ENCODE results near the gene RALGPS2. TPM values are rescaled to one million over a fixed set of nuclear protein-coding genes. Genes with fewer than 3 reads are reported as not detected.

The RALGPS2 gene
- total and polyA plus RNA-seq, 9 of the 15 experiments (the other 6 are each of a cell fraction or from before 2014, with no cell fraction given) = 0.28 to 6.5 (median 2.6) TPM

DNA sequence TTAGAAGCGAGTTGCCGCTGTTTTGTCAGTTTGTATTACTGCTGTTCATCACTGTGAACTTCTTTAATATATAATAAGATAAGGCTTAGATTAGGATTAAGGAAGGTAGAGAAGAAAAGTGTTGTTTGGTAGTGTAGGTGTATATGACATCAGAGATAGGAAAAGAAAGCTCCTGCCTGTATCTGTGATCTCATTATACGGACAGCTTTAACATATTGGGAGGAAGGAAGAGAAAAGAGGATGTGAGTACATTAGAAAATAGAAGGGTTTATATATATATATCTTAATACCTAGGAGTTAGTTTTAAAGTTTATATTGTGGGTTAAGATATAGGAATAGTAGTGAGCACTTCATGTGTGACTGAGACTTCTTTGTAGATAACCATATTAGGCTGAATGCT lies 71.0 kb downstream of the RALGPS2 start:
- intact Hi-C loops (cut with micrococcal nuclease) (no loop called here), in situ Hi-C loops (cut with MboI) (loop anchor here (10.0 kb wide), 1 partner anchor 589 kb away; no protein-coding TSS in a partner anchor)
- DNase-seq (ENCODE audit: extremely low read depth in 1 of 4, low spot score in 3 of 4) (no peak), ATAC-seq (no peak), FAIRE-seq (no peak)
- H3K9me3 ChIP-seq (replicated peaks; ENCODE audit: control insufficient read depth, insufficient read depth, low read depth, low read length) = no peaks in the 10 kb centered on the region
- BruUV-seq (replicated peaks) = no TSS peak
- H3K9ac ChIP-seq (ENCODE audit: insufficient read depth in 1 of 2, low read depth in 2 of 2, low read length in 2 of 2) = no peak overlapping the region
- H3K36me3 ChIP-seq (ENCODE audit: control insufficient read depth, insufficient read depth, low read length) = no peaks in the 10 kb centered on the region
- no peaks in the 10 kb centered on the region for H3K4me1 ChIP-seq (replicated peaks in 1 of 2; ENCODE audit: control insufficient read depth in 2 of 2, insufficient read depth in 2 of 2, low read length in 2 of 2)
- no peaks in the 10 kb centered on the region for H3K79me2 ChIP-seq (ENCODE audit: control insufficient read depth, insufficient read depth, low read length)
- H4K20me1 ChIP-seq (replicated peaks; ENCODE audit: control insufficient read depth, insufficient read depth, low read length) = no peaks in the 10 kb centered on the region
- POLR2A ChIA-PET = no interaction called here
- H2AFZ ChIP-seq (ENCODE audit: low read depth, low read length) = no peak overlapping the region
- no peaks in the 10 kb centered on the region for H3K9me1 ChIP-seq (ENCODE audit: control insufficient read depth, insufficient read depth, low read length)
- no peak overlapping the region for H3K4me3 ChIP-seq
- CTCF ChIA-PET (ENCODE audit: low intra/inter-chr PET ratio) = no interaction called here
- no peak overlapping the region for H3K4me2 ChIP-seq (ENCODE audit: insufficient read depth, low read length)
- H3K27ac ChIP-seq (ENCODE audit: extremely low read depth, low read depth, low read length) = no peak overlapping the region
- H3K27me3 ChIP-seq (ENCODE audit: control insufficient read depth in 2 of 2, insufficient read depth in 2 of 2, low read length in 2 of 2) = no peaks in the 10 kb centered on the region
- WGBS (ENCODE audit: insufficient coverage, low coverage, missing lambda C conversion rate) = 10% methylated on average over 3 of the region's 3 CpGs
- TF ChIP-seq ZNF76 (CRISPR knock-in tag; IDR thresholded peaks at IDR 0.05; ENCODE audit: borderline replicate concordance) (no peak), HDAC1 (IDR thresholded peaks at IDR 0.05) (no peak)
- TF ChIP-seq, protein P1, sequence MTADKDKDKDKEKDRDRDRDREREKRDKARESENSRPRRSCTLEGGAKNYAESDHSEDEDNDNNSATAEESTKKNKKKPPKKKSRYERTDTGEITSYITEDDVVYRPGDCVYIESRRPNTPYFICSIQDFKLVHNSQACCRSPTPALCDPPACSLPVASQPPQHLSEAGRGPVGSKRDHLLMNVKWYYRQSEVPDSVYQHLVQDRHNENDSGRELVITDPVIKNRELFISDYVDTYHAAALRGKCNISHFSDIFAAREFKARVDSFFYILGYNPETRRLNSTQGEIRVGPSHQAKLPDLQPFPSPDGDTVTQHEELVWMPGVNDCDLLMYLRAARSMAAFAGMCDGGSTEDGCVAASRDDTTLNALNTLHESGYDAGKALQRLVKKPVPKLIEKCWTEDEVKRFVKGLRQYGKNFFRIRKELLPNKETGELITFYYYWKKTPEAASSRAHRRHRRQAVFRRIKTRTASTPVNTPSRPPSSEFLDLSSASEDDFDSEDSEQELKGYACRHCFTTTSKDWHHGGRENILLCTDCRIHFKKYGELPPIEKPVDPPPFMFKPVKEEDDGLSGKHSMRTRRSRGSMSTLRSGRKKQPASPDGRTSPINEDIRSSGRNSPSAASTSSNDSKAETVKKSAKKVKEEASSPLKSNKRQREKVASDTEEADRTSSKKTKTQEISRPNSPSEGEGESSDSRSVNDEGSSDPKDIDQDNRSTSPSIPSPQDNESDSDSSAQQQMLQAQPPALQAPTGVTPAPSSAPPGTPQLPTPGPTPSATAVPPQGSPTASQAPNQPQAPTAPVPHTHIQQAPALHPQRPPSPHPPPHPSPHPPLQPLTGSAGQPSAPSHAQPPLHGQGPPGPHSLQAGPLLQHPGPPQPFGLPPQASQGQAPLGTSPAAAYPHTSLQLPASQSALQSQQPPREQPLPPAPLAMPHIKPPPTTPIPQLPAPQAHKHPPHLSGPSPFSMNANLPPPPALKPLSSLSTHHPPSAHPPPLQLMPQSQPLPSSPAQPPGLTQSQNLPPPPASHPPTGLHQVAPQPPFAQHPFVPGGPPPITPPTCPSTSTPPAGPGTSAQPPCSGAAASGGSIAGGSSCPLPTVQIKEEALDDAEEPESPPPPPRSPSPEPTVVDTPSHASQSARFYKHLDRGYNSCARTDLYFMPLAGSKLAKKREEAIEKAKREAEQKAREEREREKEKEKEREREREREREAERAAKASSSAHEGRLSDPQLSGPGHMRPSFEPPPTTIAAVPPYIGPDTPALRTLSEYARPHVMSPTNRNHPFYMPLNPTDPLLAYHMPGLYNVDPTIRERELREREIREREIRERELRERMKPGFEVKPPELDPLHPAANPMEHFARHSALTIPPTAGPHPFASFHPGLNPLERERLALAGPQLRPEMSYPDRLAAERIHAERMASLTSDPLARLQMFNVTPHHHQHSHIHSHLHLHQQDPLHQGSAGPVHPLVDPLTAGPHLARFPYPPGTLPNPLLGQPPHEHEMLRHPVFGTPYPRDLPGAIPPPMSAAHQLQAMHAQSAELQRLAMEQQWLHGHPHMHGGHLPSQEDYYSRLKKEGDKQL (CRISPR knock-in tag; IDR thresholded peaks at IDR 0.05; ENCODE audit: borderline replicate concordance) = no peak
